Stimulated activated CD8-positive, alpha-beta memory T cell treated with anti-CD3 and anti-CD28 coated beads, Interleukin-15, amount 100 ng/mL, for 24 hours (primary cell): Measurements from ENCODE around the gene GNG13.

Experiments
- DNase-seq: peaks from one replicate; pipeline ENCODE4 v3.0.0-alpha.2; 2020; ENCODE audit warnings: low read depth

The GNG13 gene

DNA sequence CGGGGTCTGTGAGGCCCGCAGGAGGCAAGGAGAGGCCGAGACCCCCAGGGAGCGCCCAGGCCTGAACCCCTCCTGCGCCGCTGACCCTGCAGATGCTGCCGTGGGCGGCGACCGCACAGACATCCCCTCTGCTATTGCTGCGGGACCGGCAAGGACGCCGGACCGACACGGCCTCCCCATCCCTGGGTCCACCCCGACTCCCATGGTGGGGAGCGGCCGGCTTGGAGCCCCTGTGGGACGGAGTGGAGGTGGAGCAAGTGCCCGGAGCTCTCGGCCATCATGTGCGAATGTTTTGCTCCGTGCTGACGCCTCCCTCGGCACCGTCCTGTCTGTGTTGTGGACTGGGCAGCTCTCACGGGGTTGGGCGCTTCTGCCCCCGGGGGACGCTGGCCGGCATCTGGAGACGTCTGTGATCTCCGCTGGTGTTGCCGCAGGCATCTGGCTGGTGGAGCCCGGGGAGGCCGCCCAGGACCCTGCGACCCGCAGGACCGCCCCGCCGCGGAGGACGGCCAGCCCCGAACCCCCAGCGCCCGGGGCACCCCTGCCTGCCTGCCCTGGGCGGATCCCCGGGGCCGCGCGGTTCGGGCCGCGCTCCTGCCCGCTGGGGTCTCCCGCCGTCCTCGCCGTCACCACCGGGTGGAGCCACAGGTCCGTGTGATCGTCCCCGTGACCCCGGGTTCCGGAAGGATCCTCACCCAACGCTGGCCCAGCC, 12.8 kb upstream of the GNG13 start:
- no peak for DNase-seq

DNA sequence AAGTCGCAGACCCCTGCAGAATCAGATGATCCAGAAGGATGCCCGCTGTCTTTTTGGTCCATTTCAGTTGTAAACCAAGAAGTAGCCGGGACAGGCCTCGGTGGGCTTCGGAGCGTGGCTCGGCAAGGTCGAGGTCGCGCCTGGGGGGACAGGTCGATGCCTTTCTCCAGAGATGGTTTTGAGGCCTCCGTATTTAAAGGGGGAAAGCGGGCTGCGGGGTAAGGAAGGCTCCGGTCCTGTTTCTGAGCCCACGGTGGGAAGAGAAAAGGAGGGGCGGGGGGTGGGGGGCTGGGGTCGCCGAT, 7.5 kb upstream of the GNG13 start:
- DNase-seq = no peak

DNA sequence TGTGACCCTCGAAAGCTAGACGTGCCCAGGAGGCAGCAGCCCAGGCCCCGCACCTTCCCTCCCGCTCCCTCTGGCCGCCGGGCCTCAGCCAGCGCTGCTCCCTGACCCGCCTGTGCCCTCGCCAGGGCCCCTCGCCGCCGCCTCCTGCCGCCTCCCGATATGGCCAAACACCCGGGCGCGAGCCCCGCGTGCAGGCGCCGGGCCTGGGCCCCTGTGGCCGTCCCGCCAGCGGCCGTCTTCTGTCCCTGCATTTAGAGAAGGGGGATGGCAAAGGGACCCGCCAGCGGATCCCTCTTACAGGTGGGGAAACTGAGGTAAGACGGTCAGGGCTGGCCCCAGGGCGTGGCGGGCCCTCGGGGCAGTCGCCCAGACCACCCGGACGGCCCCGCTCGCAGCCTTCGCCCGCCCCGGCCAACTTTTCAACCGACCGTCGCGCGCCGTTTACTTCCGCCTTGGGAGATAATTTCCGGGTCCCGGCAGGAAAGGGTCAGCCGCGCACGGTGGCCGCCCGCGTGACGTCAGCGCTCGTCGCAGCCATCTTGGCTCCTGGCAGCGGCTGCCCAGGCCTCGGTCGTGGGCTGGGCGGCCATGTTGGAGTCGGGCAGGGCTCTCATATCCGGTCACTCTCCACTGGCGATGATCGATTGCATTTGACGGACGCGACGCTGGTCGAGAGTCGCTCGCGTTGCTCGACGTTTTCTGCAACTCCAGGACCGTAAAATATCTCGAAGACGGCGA, 7.0 kb upstream of the GNG13 start:
- peak; percentile 68 for DNase-seq

DNA sequence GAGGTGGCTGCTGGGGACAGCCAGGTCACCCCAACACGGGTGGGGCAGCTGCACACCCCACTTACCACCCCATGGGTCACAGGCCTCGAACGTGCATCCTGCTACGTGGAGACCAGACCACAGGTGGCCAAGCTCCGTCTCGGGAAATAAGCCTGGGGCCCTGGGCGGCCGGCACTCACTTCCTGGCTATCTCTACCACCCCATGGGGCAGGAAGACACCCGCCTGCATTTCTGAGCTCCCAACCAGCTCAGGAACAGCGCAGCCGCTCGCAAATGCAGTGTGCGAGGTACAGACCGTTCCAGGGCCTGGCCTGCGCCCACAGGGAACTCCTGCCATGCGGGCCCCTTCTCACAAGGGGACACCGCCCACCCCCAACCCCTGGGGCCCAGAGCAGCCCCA, 4.9 kb upstream of the GNG13 start:
- no peak for DNase-seq

DNA sequence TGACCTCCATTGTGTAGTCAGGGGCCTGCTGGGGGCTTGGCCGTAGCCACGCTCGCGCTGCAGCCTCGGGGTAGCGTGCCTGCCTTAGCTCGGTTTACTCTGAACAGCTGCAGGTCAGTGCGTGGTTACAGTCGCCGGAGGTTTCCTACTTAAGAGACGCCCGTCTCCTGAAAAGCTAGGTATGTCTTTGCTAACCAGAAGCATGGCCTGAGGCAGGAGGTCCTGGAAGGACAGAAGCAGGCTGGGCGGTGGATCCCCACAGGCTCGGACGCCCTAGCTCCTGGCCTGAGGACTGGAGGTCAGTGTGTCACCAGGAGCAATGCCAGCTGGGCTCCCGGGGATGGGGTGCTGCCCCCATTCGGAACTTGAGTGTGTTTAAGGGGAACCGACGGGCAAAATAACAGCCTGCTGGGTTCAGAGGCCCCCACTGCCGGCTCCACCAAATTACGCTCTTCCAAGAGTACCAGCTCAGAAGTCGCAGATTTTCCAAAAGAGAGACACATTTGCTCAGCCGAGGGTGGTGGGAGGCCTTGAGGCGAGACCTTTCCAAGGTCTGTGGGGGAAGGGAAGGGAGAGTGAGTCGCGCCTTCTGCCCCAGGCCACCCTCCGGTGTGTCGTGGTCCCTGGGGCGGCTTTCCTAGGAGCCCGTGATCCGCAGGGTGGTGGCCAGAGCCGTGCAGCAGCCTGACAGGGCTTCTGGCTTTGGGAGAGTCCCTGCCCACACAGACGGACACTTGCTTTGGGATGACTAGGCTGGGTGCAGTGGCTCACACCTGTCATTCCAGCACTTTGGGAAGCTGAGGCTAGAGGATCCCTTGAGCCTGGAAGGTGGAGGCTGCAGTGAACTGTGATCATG, 3.9 kb upstream of the GNG13 start:
- no peak for DNase-seq

DNA sequence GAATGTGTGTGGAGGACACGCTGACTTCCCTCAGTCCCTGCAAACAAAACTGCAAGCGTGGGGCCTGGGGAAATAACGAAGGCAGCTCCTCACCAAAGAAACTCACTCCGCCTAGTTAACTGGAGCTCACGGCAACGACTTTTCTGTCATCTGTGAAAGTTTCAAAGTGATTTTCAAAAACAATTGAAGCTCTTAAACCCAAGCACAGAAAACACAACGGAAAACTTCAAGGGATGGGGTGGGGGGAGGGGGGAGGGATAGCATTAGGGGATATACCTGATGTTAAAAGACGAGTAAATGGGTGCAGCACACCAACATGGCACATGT, 3.2 kb upstream of the GNG13 start:
- no peak for DNase-seq

DNA sequence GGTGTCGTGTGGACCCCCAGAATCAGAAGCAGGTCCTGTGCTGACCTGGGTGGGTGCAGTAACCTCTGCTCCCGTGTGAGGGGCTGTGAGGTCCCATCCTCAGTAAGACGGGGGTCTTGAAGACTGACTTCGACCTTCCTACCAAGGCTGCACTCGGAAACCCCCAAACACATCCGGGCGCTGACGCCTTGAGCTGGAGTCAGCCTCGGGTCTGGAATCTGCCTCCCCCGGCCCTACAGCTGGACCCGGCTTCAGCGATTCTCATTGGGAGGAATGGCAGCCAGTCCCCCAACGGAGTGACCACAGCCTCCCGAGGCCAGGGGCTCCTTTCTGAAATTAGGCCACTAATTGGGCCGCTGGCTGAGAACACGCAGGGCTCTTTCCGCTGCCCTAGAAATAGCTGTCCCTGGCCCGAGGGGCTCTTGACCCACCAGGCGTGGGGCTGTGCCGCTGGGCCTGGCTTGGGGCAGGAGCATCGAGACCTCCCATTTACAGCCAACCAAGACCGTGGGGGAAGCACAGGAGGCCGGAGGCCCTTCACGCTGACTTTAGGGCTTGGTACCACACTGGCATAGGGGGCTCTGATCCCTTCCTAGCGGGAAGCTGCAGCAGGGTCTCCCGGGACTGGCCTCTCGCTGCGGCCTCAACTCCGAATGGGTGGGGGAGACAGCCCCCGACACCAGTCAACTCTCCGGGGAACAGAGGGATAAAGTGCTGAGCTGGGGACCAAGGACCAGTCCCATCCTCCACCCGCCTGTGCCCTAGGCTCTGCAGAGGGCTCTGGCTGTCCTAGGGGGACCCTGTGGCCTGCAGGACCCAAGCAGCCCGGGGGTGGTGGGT, 2.6 kb upstream of the GNG13 start:
- no peak for DNase-seq

DNA sequence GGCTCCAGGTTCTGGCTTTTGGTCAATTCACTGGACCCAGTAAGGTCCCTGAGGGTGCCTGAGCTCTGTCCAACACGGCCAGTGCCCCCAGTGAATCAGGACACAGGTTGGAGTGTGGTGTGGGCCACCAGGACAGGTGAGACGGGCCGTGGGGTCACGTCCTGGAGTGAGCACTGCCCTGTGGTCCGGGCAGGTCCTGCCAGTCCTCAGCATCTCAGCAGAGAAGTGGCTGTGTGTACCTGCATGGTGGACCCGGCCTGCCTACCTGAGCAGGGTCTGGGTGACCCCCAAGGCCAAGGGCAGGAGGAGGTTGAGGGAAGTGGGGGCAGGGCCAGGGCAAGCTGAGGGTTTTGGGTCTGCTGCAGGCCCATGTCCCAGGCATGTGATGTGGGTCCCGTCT, 1.9 kb upstream of the GNG13 start:
- DNase-seq = no peak

DNA sequence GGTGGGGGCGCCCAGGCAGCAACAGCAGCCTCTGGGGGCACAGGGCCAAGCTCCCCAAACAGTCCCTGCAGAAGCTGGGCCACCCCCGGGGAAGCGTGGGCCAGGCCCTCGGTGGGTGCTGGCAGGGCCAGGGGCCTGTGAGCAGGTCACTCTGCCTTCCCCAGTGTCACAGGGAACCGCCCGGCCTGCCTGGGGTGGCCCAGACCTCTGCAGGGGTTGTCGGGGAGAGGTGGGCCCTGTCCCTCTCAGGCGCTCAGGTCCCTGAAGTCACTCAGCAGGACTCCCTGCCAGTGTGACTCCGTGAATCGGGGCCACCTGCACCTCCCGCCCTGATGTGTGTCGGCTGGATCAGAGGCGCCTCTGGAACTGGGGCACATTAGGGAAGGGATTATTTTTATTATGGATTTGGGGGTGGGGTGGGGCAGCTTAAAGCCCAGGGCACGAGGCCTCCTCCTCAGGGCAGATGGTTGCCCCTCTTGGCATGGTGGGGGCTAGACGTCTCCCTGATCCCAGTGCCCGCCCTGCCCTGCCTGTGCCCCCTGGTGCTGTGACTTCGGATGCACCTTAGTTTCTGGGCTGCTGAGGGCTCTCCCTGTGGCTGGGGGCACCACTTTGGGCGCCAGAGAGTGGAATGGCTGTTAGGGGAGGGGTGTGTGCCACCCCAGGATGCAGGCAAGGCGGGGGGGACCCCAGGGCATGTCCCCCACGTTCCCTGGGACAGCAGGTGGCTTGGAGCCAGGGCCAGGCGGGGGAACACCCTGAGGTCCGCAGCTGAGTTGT, 1.2 kb upstream of the GNG13 start:
- DNase-seq = no peak

DNA sequence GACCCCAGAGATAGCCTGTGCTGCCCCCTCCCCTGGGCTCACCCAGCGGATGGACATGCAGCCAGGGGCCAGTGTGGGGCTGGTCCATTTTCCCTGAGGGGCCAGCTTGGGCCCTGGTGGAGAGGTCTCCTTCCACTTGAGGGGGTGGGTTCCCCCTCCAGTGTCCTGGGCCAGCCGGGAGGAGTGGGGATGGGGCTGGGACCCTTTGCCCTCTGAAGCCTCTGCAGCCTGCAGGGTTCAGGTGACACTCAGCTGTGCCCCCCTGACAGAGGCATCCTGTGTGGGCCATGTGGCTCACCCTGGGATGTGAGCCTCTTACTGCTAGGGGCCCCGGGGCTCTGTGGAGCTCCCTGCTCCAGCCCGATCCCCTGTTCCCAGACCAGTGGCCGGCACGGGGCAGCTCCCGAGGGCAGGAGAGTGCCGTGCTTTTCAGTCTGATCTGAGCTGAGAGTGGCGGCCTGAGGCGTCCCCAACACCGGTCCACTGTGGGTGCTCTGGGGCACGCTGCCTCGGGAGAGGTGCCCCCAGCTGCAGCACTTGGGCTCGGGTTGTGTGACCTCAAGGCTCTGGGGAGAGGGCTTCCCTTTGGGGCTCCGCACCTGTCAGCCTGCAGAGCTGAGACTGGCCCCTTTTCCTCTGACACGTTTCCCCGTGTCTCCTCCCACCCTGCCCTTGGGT, 439 bp upstream of the GNG13 start:
- DNase-seq = no peak

DNA sequence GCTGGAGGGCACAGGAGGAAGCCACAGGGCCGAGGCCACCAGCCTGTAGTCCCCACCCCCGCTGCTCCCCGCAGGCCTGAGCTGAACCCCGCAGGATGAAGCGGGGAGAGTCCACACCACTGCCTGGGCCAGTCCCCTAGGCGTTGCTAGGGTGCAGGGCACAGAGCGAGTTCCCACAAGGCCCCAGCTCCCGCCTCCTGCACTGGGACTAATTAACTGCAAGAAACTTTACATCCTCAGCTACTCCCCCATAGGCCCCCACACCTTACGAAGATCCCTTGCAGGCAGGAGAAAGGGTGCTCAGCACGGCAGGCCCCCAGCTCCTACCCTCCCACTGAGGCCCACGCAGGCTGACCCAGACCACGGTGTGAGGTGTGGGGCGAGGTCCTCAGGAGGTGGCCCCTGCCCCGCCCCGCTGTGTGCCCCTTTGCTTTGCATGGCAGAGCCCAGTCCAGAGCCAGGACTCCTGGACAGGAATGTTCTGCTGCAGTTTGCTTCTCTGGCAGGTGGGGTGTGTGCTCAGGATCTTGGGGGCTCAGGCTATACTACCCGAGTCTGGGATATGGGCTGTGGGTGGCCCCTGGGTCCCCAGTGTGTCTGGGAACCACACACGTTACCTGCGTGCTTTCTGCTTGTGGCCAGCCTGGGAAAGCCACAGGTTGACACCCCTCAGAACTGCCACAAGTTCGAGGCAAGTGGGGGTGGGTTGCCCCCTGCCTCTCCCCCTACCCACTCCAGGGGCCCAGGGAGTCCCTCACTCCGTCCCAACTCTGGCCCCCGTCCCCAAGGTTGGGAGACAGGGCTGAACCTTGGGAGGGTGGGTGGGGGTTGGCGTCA, 1.2 kb downstream of the GNG13 start:
- DNase-seq = no peak

DNA sequence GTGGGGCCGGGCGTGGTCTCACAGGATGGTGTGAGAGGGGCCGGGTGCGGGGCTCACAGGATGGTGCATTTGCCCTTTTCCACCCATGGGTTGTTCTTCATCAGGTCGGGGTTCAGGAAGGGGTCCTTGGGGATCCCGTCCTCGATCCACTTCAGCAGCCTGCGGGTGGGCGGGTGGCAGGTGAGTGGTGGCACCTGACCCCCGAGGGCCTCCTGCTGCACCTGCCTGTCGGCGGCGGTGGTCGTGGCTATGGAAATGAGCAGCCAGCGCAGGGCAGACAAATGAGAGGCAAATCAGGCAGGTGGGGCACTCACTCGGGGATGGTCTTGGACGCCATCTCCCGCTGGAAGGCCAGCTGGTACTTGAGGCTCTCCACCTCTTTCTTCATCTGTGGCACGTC, 1.9 kb downstream of the GNG13 start:
- no peak for DNase-seq

DNA sequence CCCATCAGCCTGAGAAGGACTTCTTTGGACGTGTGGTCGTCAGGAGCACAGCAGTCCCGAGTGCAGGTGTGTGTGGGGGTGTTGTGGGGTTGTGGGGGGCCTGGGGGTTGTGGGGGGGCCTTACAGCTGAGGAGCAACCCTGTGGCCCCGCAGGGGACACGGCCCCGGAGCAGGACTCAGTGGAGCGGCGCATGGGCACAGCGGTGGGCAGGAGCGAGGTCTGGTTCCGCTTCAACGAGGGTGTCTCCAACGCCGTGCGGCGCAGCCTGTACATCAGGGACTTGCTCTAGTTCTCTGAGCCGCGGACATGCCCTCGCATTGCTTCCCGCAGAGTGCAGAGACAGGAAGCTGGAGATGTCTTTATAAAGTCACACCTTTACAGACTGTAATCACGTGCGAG, 2.8 kb downstream of the GNG13 start:
- no peak for DNase-seq

DNA sequence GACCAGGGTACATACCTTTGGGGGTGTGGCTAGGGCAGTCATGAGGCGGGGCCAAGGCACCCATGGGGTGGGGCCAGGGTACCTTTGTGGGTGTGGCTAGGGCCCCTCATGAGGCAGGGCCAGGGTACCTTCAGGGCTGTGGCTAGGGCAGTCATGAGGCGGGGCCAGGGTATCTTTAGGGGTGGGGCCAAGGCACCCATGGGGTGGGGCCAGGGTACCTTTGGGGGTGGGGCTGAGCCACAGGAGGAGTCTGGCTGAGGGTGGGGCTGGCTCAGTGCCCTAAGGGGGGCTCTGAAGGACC, 3.5 kb downstream of the GNG13 start:
- DNase-seq = no peak

DNA sequence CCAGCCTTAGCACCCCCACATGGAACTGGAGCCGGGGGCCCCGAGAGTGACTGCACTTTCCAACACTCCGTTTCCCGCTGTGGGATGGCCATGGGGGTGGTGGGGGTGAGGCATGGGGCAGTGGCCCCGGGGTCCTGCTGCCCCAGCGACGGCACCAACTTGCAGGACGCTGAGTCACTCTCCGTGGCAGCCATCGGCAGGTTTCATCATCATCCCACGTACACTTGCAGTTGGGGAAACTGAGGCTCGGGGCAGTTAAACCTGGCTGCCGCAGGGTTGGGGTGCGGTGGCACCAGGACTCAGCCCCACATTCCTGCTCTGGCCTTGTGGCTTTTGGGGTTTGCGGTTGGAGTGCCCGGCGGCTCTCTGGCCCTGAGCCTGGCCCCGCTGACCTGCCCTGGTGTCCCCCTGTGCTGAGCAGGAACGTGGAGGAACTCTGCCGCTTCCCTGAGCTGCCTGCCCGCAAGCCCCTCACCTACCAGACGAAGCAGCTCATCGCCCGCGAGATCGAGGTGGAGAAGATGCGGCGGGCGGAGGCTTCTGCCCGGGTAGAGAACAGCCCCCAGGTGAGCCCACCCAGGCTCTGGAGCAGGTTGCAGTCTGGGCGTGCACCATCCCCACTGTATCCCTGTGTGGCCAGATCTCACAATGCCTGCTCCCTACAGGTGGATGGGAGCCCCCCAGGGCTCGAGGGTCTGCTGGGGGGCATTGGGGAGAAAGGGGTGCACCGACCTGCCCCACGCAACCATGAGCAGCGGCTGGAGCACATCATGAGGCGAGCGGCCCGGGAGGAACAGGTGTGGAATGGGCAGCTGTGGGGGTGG, 4.0 kb downstream of the GNG13 start:
- no peak for DNase-seq

DNA sequence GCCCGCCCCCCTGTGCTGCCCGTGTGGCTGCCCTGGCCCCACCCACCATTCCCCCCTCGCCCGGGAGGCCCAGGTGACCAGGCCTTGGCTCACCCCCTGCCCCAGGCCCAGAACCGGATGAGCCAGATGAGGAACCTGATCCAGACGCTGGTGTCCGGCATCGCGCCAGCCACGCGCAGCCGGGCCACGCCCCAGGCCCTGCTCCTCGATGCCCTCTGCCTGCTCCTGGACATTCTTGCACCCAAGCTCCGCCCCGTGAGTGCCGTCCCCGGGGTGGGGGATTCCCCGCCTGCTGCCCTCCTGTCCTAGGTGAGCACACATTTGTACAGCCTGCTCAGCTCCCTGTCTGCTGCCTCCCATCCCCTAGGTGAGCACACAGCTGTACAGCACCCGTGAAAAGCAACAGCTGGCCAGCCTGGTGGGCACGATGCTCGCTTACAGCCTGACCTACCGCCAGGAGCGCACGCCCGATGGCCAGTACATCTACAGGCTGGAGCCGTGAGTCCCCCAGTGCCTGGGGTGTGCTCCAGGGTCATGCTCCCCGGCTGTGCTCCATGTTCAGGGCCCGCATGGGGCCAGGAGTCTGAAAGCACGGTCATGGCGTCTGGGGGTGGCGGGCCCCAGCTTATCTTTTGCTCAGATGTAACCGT, 4.8 kb downstream of the GNG13 start:
- no peak for DNase-seq

DNA sequence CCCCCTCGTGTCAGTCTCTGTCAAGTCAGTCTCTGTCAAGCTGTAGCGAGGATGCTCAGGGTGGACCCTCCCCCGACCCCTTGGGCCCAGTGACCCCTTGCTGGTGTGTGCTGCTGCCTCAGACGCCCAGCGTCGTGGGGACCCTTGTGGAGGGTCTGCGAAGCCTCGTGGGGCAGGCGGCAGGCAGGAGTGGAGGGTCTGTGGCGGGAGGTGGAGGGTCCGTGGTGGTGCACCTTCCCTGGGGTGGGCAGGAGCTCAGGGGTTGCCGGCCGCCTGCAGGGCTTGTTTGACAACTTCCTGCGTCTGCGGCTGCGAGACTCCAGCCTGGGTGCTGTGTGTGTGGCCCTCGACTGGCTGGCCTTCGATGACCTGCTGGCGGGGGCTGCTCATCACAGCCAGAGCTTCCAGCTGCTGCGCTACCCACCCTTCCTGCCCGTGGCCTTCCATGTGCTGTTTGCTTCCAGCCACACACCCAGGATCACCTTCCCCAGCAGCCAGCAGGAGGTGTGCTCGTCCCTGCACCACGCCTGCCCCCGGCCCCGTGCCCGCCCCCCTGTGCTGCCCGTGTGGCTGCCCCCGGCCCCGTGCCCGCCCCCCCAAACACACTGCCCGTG, 5.6 kb downstream of the GNG13 start:
- no peak for DNase-seq

DNA sequence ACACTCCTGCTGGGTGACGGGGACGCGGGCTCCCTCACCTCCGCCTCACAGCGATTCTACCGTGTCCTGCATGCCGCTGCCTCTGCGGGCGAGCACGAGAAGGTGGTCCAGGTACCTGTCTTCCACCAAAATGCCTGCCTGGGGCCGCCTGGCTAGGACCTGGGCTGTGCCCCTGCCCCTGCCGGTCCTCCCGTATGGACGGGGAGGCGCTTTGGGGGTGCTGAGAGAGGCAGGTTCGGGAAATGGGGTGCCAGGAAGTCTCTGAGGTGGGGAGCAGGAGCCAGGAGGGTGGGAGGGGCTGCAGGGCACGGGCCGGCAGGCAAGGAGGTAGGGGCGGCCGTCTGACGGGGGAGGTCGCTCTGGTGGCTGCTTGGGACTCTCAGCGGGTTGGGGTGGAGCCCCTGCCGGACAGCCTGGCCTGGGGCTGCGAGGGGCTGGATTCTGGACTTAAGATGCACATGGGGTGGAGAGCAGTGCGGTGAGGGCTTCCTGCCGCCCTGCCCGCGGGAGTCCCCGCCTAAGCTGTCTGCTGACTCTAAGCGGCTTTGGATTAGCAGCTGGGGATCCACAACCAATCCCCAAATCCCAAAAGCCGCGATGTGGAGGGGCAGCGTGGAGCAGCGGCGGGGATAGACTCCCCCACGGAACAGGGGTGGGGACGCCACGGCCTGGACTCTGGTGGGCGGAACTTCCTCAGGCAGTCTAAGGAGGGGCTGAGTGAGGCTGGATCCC, 6.3 kb downstream of the GNG13 start:
- no peak for DNase-seq
